Dermis lymphatic vessel endothelial cell (primary cell): ENCODE measurements around the gene GPBP1L1. TPM values are rescaled to one million over a fixed set of nuclear protein-coding genes. Genes with fewer than 3 reads are reported as not detected.

ENCODE experiments used
- total RNA-seq: library from RNA; depleted of rRNA; stranded (reverse); fragments of >200 nt; gene quantifications from 2 replicates; pipeline ENCODE4 v1.2.1, GENCODE V29; 2014

Gene GPBP1L1
- 90.9 and 104 TPM in 2 replicates for total RNA-seq

DNA sequence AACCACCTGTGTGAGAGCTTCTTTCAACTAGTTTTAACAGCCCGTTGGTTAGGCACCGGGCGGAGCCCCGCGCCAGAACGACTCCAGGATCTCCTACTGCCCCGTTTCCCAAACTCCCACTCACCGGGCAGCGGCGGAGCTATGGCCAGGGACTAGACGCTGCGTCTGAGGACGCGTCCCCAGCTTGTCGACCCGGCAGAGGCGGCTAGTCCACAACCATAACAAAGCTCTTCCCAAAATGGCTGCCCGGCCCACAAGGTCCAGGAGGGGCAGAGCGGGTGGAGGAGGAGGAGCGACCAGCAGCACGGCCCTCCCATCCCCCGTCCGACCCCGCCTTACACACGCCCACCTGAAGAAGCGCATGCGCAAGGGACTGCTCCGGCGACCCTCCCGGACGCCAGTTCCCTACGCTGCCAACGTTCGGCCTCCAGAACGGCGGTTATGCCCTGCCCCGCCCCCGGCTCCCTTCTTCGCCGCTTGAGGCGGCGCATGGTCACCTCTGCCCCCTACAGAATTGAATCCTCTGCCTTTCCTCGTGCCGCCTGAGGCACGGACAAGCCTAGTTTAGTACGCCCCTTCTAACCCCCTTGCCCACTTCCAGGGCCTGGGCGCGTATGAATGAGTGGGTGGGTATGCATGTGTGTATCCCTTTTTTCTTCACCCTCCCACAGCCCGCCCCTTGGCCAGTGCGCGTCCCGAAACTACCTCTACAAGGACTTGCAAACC is at the start of gene GPBP1L1:
GPBP1L1 (minus strand) TSS at position 246 of the 726 bp plus-strand sequence. CDS start 27,446 bp downstream, outside the sequence.

GRCh38 chr1:45687754-45688740 is 1.7 kb upstream of the GPBP1L1 start, which contains the start of gene TMEM69:
TSS of gene TMEM69 (plus strand) at chr1:45688181. CDS start at chr1:45691069, 2,888 bp downstream.

DNA sequence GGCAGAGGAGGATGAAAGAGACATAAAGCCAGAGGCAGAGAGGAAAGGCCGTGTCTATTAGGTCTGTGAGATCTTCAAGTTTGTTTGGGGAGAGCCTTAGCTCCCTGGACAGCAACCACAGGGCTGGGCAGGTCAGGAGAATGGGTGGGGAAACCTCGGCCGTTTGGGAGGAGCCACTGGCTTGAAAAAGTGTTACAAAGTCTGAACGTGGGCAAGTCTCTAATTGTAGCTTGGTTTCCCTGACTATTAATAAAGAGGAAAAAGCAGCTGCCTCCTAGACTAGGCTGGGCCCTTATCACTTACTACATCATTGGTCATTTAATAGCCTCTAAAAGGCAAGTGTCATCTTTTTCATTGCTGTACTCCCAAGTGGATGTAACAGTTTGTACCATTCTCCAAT is 62.4 kb downstream of the GPBP1L1 start, which contains the start of gene CCDC17:
CCDC17 (minus strand) TSS at position 83 of the 400 bp plus-strand sequence. CDS start 145 bp downstream, outside the sequence.

DNA sequence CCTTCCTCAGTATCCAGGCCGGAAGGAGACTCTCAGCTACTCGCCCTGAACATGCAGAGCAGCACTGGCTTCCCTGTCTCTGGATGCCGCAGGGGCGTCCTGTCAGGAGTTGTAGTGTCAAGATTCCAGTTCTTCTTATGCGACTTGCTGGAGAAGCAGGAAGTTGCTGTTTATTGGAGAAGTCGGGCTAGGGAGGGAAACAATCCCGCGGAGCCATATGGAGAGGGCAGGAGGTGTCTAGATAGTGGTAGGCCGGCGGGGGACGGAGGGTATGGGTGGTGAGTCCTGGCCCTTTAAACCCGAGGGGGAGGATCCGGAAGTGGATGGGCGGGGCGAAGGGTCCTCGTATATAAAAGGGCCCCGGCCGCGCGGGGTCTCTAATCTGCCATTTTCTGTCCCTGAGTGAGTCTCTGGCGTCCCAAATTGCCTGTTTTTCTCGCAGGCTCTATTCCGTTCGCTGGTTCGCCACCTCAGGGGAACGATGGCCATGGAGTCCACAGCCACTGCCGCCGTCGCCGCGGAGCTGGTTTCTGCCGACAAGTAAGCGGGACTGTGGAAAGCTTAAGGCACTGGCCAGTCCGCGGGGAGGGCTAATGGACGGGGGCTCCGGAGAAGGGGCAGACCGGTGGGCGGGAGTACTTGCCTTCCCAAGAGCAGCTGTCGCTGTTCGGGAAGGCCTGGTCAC is 102.5 kb downstream of the GPBP1L1 start, which contains the start of gene NASP:
NASP (plus strand) TSS at position 376 of the 685 bp plus-strand sequence; CDS start at position 482, 106 bp downstream.

Other genes starting within 250 kb of the GPBP1L1 start
- 5.3 and 5.6 TPM in 2 replicates for gene TESK2, start 195.4 kb downstream of the GPBP1L1 start, total RNA-seq
- gene CCDC163, start 186.5 kb downstream of the GPBP1L1 start, total RNA-seq: 0.22 and 0.26 TPM in 2 replicates
- 0.87 and 1.1 TPM in 2 replicates for gene MMACHC, start 186.2 kb downstream of the GPBP1L1 start, total RNA-seq
- gene PRDX1, start 164.6 kb downstream of the GPBP1L1 start, total RNA-seq: 667 and 813 TPM in 2 replicates
- 180 and 198 TPM in 2 replicates for gene AKR1A1, start 135.7 kb downstream of the GPBP1L1 start, total RNA-seq
- gene NASP, start 102.5 kb downstream of the GPBP1L1 start, total RNA-seq: 64.8 and 78.0 TPM in 2 replicates
- gene CCDC17, start 62.5 kb downstream of the GPBP1L1 start, total RNA-seq: 0.87 and 0.95 TPM in 2 replicates
- 12.7 and 15.2 TPM in 2 replicates for gene TMEM69, start 1.6 kb upstream of the GPBP1L1 start, total RNA-seq
- 5.6 and 8.3 TPM in 2 replicates for gene IPP, start 64.1 kb upstream of the GPBP1L1 start, total RNA-seq
- gene MAST2, start 117.1 kb upstream of the GPBP1L1 start, total RNA-seq: 8.4 and 8.6 TPM in 2 replicates